ENCODE results near the gene DCTN2.

DNA sequence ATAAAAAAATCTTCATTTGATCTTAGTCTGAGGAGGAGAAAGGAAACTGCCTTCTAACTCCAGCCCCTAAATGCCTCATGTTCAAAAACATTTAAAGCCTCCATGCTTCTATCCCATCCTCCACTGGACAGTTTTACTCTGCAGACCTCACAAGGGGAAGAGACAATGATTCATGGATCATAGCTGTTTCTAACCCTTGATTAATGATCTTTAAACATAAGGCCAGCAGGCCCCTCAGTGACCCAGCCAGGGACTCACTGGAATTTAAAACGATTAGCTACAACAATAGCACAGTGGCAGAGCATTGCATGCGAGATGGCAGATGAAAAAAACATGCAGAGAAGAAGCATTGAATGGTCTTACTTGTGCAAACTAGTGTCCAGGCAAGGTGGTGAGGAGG is 6.0 kb downstream of the DCTN2 start:
- TF ChIP-seq POLR2A (IDR thresholded peaks at IDR 0.05; ENCODE audit: low read length) (no peak), GATA1 (IDR thresholded peaks at IDR 0.05; ENCODE audit: low read depth, low read length) (no peak)

All from erythroblast (primary cell).